ENCODE measurements around the gene KIRREL1. TPM values are rescaled to one million over a fixed set of nuclear protein-coding genes. Genes with fewer than 3 reads are reported as not detected.

The KIRREL1 gene
- total RNA-seq, 1 experiment from 2014 or later = 31.1 TPM

DNA sequence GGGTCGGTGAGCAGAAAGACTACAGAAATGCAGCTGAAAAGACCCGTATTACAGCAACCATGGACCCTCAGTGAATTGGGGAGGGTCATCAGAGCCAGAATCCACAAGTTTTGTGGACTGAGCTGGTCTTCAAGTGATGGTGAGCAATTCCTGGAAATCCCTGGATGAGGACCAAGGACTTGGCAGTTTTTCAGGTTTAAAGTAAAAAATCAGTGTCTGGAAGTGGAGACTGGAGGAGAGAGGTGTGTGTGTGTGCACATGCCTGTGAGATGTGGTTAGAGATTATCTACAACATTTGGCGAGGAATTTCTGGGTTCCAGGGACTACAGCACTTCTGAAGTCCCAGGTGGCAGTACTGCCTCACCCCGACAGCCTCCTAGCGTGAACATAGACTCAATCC is 56.4 kb downstream of the KIRREL1 start:
- in situ Hi-C loops (cut with HindIII; ENCODE audit: low sequenced_read_pairs) = no loop called here
- no peak for DNase-seq (ENCODE audit: low spot score)

DNA sequence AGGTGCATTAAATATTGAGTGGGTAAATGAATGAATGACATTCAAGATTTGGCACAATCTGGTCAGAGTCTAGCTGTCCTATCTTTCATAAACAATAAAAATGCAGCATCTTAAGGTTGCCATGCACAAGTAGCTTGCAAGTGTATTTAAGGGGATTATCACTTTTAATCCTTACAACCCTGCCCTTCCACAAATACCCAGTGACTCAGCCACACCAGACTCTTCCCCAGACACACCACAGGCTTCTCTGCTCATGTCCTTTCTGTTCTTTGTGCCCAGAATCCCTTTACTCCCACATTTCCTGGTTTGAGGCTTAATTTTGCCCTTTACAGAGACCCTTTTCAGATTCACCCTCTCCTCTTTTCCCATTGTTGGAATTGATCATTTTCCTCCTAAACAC is 59.8 kb downstream of the KIRREL1 start:
- in situ Hi-C loops (cut with HindIII; ENCODE audit: low sequenced_read_pairs) = no loop called here
- no peak for DNase-seq (ENCODE audit: low spot score)

DNA sequence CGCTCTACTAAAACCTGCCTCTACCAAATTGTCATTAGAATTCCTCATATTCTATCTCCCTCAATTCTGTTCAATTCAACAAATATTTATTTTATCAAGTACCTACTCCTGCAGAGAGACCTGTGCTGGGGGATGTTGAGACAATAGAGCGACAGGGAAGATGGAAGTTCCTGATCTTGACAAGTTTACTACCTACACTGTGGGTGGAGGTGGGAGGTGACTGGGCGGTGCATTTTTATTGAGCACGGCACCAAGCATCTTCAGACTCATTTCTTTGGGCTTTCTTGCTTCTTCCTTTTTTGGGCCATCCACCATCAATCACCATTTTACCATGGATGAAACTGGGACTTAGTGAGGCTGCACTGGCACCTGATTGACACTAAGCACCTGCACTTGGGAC is 61.3 kb downstream of the KIRREL1 start:
- DNase-seq (ENCODE audit: low spot score) = no peak
- in situ Hi-C loops (cut with HindIII; ENCODE audit: low sequenced_read_pairs) = no loop called here

DNA sequence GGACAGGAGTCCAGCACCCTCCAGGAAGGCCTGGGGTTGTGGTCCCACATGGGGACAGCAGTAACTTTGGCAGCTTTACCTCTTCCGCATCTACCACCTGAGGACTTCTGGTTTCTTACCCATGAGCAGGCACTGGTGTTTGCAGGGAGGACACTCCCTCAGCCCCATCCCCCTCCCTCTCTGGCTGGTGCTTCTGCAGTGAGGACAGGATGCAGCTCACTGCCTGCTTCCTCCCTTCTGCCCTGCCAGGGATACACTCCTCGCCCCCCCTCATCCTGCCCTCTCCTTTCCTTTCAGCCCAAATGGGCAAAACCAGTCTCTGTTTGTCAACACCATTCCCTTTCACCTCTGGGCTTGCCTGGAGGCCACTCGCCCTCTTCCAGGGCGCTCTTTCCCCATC is 62.4 kb downstream of the KIRREL1 start:
- peak; percentile 8 for DNase-seq (ENCODE audit: low spot score)
- in situ Hi-C loops (cut with HindIII; ENCODE audit: low sequenced_read_pairs) = no loop called here

DNA sequence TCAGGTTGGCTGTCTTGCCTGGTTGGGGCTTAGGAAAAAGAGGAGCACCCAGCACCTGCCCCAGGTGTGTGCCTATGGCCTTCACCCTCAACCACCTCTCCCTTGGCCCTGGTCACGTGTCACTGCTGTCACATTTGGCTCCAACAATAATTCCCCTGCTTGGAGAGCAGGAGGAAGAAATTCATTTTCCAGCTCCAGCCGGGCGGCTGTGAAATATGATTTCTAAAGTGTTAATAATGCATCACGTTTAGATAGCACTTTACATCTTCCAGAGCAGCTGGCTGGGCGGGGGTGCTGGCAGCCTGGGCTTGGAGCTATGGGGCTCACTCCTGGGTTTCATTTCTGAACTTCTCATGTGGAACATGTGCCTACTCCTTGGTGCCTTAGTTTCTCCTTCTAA is 63.1 kb downstream of the KIRREL1 start:
- in situ Hi-C loops (cut with HindIII; ENCODE audit: low sequenced_read_pairs) = no loop called here
- no peak for DNase-seq (ENCODE audit: low spot score)

DNA sequence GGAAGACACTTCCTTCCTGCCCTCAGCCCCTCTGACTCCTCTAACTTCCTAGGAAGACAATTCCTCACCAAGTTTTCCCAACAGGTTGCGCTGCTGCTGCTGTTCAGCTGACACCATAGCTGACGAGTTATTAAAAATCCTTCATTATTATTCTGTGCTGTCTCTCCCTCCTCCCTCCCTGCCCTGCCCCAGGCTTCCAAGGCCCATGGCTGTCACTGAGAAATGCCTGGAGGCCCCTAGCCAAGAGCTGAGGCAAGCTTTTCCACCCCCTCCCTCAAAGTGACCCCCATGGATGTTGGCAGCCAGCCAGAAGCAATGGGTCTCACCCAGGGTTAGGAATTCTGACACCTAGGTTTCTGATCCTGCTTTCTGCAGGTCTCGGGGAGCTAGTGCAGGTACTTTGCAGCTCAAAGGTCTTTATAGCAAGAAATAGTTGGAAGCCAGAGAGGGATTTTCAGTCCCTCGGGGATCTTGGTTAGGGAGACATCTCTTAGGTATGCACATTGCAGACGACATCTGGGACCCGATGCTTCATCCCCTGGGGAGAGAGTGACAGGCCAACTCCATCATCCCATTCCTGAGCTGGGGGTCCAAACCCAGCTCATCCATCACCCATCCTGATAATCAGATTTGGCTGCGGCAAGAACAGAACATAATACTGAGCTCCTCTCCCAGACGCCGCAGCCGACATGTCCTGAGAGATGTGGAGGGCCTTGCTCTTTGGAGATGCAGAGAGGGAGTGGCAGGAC is 65.0 kb downstream of the KIRREL1 start:
- DNase-seq (ENCODE audit: low spot score) = no peak
- in situ Hi-C loops (cut with HindIII; ENCODE audit: low sequenced_read_pairs) = no loop called here

DNA sequence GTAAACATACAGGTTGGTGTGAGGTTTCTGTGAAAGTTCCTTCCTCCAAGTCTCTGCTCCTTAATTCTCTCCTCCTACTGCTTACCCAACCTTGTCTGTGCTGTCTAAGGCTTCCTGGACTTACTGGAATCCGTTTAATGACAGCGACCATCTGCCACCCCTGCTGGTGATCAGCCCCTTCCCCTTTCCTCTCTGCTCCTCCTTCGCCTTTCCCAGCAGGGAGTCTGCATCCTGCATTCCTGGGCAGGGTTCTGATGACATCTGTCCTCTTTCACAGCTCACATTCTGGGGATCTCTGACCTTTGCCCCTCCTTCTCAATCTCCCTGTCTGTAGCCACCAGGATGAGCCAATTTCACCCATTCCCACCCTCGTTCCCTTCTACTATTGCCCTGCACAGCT is 66.5 kb downstream of the KIRREL1 start:
- no peak for DNase-seq (ENCODE audit: low spot score)
- in situ Hi-C loops (cut with HindIII; ENCODE audit: low sequenced_read_pairs) = no loop called here

DNA sequence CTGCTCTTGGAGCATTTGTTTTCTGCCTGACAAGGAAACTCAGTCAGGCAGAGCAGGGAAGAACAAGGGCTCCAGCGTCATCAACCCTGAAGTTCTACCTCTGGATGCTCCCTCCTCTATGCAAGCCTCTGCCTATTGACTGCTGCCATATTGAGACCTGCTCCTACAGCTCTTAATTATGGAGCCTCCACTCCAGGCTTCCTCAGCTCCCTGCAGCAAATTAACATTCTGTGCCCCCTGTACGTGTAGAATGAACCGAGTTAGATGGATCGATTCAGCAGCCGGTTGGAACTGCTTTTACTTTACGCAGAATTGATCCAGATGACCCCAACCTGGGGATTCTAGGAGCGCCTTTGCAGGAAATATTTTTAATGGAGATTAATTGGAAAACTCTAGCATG is 68.7 kb downstream of the KIRREL1 start:
- DNase-seq (ENCODE audit: low spot score) = no peak
- in situ Hi-C loops (cut with HindIII; ENCODE audit: low sequenced_read_pairs) = no loop called here

DNA sequence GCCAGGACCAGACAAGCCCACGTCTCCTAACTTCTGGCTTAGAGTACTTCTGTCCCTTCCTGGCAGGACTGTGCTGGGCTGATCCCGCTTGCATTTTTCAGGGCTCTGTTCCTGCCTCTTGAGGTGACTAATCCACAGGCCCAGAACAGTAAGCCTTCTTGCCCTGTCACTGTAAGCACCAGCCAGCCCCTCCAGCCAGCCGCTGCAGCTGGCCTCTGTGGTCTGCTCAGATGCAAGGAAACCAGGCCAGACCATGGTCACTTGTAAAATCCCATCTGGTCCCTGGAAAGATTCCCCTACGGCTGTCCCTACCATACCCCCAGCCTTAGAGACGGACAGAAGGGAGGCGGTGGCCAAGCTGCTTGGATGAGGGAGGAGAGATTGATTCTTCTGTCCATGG is 74.2 kb downstream of the KIRREL1 start:
- in situ Hi-C loops (cut with HindIII; ENCODE audit: low sequenced_read_pairs) = no loop called here
- DNase-seq (ENCODE audit: low spot score) = no peak

DNA sequence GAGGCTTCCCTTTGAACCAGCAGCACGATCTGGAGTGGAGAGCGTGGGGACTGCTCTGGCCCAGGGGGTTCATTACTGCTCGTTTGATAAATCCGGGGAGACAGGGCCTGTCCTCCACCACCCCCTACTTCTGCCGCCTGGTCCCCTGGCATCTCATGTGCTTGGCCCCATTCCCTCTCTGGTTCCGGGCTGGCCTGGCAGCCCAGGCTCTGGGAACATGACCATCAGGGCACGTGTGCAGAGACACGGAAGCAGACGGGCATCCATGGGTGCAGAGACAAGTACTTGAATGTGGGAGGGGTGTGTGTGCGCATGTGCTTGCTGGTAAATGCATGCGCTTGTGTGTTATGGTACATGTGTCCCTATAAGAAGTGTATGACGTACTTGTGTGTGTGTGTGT is 75.5 kb downstream of the KIRREL1 start:
- in situ Hi-C loops (cut with HindIII; ENCODE audit: low sequenced_read_pairs) = no loop called here
- DNase-seq (ENCODE audit: low spot score) = no peak

DNA sequence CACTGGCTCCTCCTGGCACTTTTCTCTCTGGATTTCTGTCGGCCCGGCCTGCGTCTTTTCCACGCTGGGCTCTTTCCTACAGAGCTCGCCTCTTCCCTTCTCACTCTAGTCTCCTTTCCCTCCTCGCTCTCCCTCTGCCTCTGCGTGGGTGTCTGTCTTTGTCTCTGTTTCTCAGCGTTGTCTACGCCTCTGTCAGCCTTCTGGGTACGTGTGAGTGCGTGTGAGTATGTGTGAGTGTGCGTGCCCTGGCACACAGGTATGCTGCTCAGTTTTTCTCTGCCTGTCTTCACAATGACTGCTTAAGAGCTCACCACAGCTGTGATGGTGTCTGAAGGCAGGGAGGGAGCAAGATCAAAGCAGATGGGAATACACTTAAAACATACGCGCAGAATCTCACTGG is 77.7 kb downstream of the KIRREL1 start:
- no peak for DNase-seq (ENCODE audit: low spot score)
- in situ Hi-C loops (cut with HindIII; ENCODE audit: low sequenced_read_pairs) = no loop called here

DNA sequence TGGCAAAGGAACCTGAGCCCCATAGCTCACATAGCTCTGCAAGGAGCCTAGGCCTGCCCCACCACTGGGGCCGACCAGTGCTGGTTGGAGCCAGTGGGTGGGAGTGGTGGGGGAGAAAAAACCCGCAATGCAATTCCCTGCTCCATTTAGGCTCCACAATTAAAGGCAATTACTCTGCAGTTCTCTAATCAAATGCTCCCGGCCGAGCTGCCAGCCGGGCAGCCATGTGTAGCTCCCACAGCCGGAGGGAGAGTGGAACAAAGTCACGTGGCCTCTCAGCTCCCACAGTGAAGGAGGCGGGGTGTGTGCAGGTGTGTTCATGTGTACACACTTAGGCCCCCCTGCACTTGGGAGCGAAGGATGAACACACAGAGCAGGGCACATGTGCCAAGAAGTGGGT is 81.6 kb downstream of the KIRREL1 start:
- DNase-seq (ENCODE audit: low spot score) = no peak
- in situ Hi-C loops (cut with HindIII; ENCODE audit: low sequenced_read_pairs) = no loop called here

DNA sequence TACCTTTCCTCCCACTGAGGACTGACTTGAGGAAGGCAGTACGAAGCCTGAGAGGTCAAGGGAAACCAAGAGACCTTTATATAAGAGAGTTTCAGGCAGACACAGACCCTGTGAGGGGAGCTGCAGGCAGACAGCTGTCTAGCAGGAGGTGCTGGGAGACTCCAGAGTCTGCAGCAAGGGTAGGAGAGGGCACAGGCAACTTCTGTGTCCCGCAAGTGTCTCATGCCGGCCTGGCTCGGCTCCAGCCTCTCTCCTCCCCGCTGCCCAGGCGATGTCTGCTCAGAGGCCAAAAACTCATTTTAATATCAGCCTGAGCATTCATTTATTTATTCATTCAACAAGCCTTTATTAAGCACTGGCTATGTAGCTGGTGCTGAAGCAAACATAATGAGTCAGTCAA is 83.0 kb downstream of the KIRREL1 start:
- DNase-seq (ENCODE audit: low spot score) = no peak
- in situ Hi-C loops (cut with HindIII; ENCODE audit: low sequenced_read_pairs) = no loop called here

DNA sequence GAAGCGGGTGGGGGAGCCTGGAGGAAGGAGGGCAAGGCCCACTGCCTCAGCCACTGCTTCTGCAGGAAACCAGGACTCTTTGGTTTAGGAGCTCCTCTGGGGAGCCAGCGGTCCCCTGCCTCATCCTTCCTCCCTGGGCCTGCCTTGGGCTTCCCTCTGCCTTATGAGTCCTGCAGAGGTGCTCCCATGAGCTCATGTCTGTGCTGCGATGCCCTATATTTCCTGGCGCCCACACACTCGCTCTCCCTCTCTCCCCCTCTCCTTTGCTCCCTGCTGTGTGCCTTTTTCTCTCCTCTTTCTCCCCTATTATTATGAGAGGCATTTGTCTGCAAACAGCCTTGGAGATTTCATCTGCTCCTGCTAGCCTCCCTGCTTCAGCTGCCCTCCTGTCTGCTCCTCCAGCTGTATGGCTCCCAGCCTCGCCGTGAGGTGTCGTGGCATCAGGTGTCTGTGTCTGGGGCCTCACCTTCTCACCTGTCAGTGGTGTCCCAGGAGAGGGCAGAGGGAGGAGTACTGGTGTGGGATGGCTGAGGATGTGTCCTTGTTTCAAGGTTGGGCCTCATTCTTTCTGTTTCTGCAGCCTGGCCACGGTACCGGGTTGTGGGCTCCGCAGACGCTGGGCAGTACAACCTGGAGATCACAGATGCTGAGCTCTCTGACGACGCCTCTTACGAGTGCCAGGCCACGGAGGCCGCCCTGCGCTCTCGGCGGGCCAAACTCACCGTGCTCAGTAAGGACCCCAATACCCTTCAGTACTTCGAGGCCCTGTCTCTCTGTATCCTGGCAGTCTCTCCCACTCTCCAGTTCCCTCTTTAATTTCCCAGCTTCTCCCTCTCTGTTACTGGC is 84.2 kb downstream of the KIRREL1 start:
- DNase-seq (ENCODE audit: low spot score) = no peak
- in situ Hi-C loops (cut with HindIII; ENCODE audit: low sequenced_read_pairs) = no loop called here

DNA sequence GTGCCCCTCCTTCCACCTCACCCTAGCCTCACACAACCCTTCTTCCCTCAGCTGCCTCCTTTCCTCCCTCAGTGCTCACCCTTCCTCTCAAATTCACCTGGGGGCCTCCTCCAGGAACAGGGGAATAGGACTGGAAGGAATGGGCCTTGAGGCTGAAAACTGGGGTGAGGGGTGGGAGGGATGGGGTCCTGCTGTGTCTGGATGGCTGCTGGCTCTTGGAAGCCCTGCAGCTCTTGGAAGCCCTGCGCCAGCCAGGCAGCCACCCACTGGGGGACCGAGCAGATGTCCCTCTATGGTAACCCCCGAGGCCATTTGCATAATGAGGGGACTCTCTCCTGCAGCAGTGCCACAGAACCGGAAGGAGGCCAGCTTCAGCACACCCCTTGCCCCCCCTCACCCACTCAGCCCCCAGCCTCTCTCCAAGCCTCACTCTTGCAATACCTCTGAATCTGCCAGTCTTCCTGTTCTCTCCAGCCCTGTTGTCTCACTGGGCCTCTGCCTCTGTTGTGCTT is 85.2 kb downstream of the KIRREL1 start:
- in situ Hi-C loops (cut with HindIII; ENCODE audit: low sequenced_read_pairs) = no loop called here
- DNase-seq (ENCODE audit: low spot score) = no peak

DNA sequence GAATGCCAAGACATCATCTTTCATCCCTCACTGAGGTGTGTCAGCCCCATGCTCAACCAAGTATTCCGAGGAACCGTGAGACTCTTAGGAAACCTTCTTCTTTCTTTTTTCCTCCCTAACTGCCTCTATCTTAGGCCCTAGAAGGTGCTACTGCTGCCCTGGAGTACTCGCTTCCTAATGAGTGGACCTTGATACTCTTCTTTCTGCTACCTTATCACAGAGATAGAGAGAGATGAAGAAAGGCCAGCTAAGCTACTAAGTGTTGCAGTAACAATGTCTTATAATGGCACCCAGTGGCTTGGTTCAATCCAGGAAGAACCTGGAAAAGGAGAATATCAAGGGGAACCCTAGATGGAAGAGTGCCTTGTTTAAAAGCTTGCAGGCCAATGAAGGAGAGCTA is 86.6 kb downstream of the KIRREL1 start:
- in situ Hi-C loops (cut with HindIII; ENCODE audit: low sequenced_read_pairs) = no loop called here
- DNase-seq (ENCODE audit: low spot score) = no peak

DNA sequence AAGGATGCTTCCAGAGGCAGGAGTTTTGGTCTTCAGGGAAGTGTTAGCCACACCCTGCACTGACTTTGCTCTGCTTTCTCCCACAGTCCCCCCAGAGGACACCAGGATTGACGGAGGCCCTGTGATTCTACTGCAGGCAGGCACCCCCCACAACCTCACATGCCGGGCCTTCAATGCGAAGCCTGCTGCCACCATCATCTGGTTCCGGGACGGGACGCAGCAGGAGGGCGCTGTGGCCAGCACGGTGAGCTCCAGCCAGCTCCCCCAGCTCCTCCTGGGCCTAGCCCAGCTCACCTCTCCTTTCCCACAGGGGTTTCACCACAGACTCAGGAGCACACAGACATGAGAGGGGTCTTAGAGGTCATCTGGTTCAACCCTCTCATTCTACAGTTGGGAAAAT is 90.9 kb downstream of the KIRREL1 start:
- DNase-seq (ENCODE audit: low spot score) = no peak
- in situ Hi-C loops (cut with HindIII; ENCODE audit: low sequenced_read_pairs) = no loop called here

DNA sequence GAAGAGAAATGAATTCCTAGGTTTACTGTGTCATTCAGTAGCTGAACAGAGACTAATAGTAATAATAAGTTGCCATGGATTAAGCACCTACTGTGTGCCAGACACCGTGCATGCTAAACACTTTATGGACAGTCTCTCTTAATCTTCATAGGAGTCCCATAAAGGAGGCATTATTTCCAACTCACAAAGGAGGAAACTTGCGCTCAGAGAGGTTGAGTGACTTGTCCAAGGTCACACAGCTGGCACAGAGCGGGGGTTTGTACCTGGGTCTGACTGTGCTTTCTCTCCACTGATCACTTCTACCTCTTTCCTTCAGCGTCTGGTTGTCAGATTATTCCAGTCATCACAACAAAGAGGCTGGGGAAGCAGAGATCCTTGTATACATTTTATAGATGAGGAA is 91.3 kb downstream of the KIRREL1 start:
- DNase-seq (ENCODE audit: low spot score) = no peak
- in situ Hi-C loops (cut with HindIII; ENCODE audit: low sequenced_read_pairs) = no loop called here

DNA sequence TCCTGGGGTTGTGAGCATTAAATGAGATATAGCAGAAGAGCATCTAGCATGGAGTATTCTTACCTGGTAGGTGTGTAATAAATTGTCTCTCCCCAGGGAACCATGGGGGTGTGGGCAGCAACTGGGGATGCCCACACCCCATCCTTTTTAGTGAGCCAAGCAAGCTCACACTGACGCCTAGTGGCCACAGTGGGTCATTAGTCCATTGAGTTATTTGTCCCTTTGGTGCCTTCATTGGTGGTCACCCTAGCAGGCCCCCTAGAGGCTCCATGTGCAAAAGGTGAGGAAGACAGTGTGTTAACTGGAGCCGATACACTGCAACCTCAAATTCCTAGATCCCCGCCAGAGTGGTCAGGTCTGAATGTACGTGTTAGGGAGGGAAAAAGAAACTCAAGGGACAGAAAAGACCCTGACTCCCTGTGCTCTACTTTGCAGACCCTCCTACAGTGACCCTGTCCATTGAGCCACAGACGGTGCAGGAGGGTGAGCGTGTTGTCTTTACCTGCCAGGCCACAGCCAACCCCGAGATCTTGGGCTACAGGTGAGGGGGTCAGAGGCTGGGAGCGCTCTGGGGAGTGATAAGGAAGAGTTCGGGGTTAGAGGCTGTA is 94.0 kb downstream of the KIRREL1 start:
- DNase-seq (ENCODE audit: low spot score) = peak; percentile 49
- in situ Hi-C loops (cut with HindIII; ENCODE audit: low sequenced_read_pairs) = no loop called here

DNA sequence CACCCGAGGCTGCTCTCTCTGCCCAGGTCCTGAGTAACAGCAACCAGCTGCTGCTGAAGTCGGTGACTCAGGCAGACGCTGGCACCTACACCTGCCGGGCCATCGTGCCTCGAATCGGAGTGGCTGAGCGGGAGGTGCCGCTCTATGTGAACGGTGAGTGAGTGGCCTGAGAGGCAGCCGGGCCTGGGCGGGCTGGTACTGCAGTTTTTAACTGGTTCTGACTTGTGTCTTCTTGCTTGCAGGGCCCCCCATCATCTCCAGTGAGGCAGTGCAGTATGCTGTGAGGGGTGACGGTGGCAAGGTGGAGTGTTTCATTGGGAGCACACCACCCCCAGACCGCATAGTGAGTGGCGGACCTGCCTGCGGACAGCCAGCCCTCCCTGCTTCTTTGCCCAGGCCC is 96.0 kb downstream of the KIRREL1 start:
- DNase-seq (ENCODE audit: low spot score) = no peak
- in situ Hi-C loops (cut with HindIII; ENCODE audit: low sequenced_read_pairs) = no loop called here

All from G401 (cell line).